Measurements from ENCODE around the gene A3GALT2.

GRCh38 chr1:33349081-33349759 is 28.3 kb upstream of the A3GALT2 start:
- TF ChIP-seq CTCF (IDR thresholded peaks at IDR 0.05) (no peak), POLR2A (IDR thresholded peaks at IDR 0.05) (no peak), EP300 (IDR thresholded peaks at IDR 0.05) (no peak)

Data from ovary (tissue), 3 donors.